Measurements from ENCODE around the gene TMEM161A. TPM values are rescaled to one million over a fixed set of nuclear protein-coding genes. Genes with fewer than 3 reads are reported as not detected.

TMEM161A gene
- total RNA-seq, 1 experiment from 2014 or later: 76.0 TPM

- CTCF ChIA-PET: no interaction called here
- RAD21 ChIA-PET (ENCODE audit: low non-redundant PET in 1 of 2, low total read pairs in 2 of 2, uncharacterized antibody in 2 of 2, unreplicated experiment in 2 of 2): no interaction called here
- BruUV-seq (replicated peaks): no TSS peak
- H3K36me3 ChIP-seq (ENCODE audit: control insufficient read depth in 1 of 2, insufficient read depth in 2 of 2, low read length in 2 of 2): no peaks in the 10 kb centered on the region; a peak in 2 of 4 replicates
- H4K20me1 ChIP-seq (ENCODE audit: insufficient read depth): no peaks in the 10 kb centered on the region
- H2AFZ ChIP-seq (ENCODE audit: low read depth, low read length, poor library complexity, severe bottlenecking): no peak overlapping the region
- no peak for ATAC-seq
- no peak overlapping the region for H3K4me2 ChIP-seq (ENCODE audit: low read length)
- no peaks in the 10 kb centered on the region for H3K9me2 ChIP-seq (ENCODE audit: insufficient read depth)
- H3K4me3 ChIP-seq (replicated peaks in 1 of 2; ENCODE audit: low read depth in 1 of 2, low read length in 2 of 2): no peak overlapping the region
- no peaks in the 10 kb centered on the region for H3K27me3 ChIP-seq (ENCODE audit: insufficient read depth, low read length)
- H3K9me3 ChIP-seq (ENCODE audit: control insufficient read depth in 1 of 2, insufficient read depth in 1 of 2, low read depth in 1 of 2, low read length in 2 of 2): no peaks in the 10 kb centered on the region
- no peaks in the 10 kb centered on the region for H3K4me1 ChIP-seq (ENCODE audit: control insufficient read depth in 1 of 2, insufficient read depth in 2 of 2, low read length in 2 of 2)
- no peak overlapping the region for H3K27ac ChIP-seq (ENCODE audit: low read depth, low read length)
- POLR2A ChIA-PET: no interaction called here
- H3K79me2 ChIP-seq (ENCODE audit: insufficient read depth, low read length): no peaks in the 10 kb centered on the region
- H3K9ac ChIP-seq (ENCODE audit: low read length): no peak overlapping the region
- TF ChIP-seq TCF7L2 (IDR thresholded peaks at IDR 0.05; ENCODE audit: borderline replicate concordance, extremely low read depth, insufficient read depth, insufficient read length) (no peak), ELF1 (IDR thresholded peaks at IDR 0.05; ENCODE audit: borderline replicate concordance, low read depth) (no peak), MAX (IDR thresholded peaks at IDR 0.05) (no peak), ZBTB33 (IDR thresholded peaks at IDR 0.05; ENCODE audit: extremely low read depth, insufficient replicate concordance, low read length) (no peak), POLR2A (IDR thresholded peaks at IDR 0.05; ENCODE audit: borderline replicate concordance, extremely low read depth, insufficient read depth, insufficient read length) (no peak), REST (IDR thresholded peaks at IDR 0.05; ENCODE audit: low read depth) (no peak), EGR1 (IDR thresholded peaks at IDR 0.05; ENCODE audit: low read depth) (no peak), POLR2AphosphoS5 (IDR thresholded peaks at IDR 0.05; ENCODE audit: low read depth, low read length) (no peak), CEBPB (IDR thresholded peaks at IDR 0.05; ENCODE audit: low read depth) (no peak), SRF (IDR thresholded peaks at IDR 0.05; ENCODE audit: low read depth) (no peak), SIN3A (IDR thresholded peaks at IDR 0.05; ENCODE audit: low read depth) (no peak), ZFX (IDR thresholded peaks at IDR 0.05) (no peak), ZNF274 (IDR thresholded peaks at IDR 0.05; ENCODE audit: low read depth, low read length) (no peak), FOSL1 (IDR thresholded peaks at IDR 0.05; ENCODE audit: low read depth) (no peak), EZH2 (IDR thresholded peaks at IDR 0.05) (no peak)
- no peak for DNase-seq (ENCODE audit: low read depth, low spot score)
- intact Hi-C loops (cut with micrococcal nuclease): no loop called here
Measured at GRCh38 chr19:19152668-19153384, 14.5 kb upstream of the TMEM161A start.
